Tibial nerve (tissue), 4 donors: ENCODE data around the gene CACNA1A.

Experiments used
- CTCF ChIP-seq, 5 experiments: fragments of 200-600 bp in 3 of 5; fragments of 450-650 bp in 2 of 5; sonication (generic) in 3 of 5; IDR thresholded peaks; one replicate each; pipeline ENCODE4 v1.5.1; 2016 to 2019; ENCODE audit warnings: antibody characterized with exemption in 5 of 5, mild to moderate bottlenecking in 3 of 5, moderate library complexity in 2 of 5
- EP300 ChIP-seq, 2 donors: sonication (generic); formaldehyde crosslinking; IDR thresholded peaks; one replicate each; pipeline ENCODE4 v1.6.1; 2017; ENCODE audit warnings: antibody characterized with exemption in 2 of 2, mild to moderate bottlenecking in 1 of 2
- POLR2A ChIP-seq, 2 donors: fragments of 450-650 bp; IDR thresholded peaks; one replicate each; pipeline ENCODE4 v1.6.1; 2017; ENCODE audit warnings: antibody characterized with exemption in 2 of 2, mild to moderate bottlenecking in 2 of 2, moderate library complexity in 2 of 2

- TF ChIP-seq CTCF (IDR thresholded peaks at IDR 0.05): no peak
- TF ChIP-seq POLR2A (IDR thresholded peaks at IDR 0.05): no peak
- TF ChIP-seq EP300 (IDR thresholded peaks at IDR 0.05): no peak
Observed at GRCh38 chr19:13554506-13555240, 48.4 kb upstream of the CACNA1A start.
